ENCODE results near the gene CCDC179.

Gene CCDC179

GRCh38 chr11:22809893-22810292 lies 50.4 kb downstream of the CCDC179 start:
- TF ChIP-seq CSRNP3 (CRISPR knock-in tag; IDR thresholded peaks at IDR 0.05) (no peak), ZFP3 (CRISPR knock-in tag; IDR thresholded peaks at IDR 0.05) (no peak), ZNF70 (CRISPR knock-in tag; IDR thresholded peaks at IDR 0.05) (no peak), POU6F1 (CRISPR knock-in tag; IDR thresholded peaks at IDR 0.05; ENCODE audit: borderline replicate concordance, low read depth) (no peak), TOX (CRISPR knock-in tag; IDR thresholded peaks at IDR 0.05; ENCODE audit: borderline replicate concordance) (no peak), PPARA (CRISPR knock-in tag; IDR thresholded peaks at IDR 0.05; ENCODE audit: borderline replicate concordance) (no peak), GLIS3 (CRISPR knock-in tag; IDR thresholded peaks at IDR 0.05) (no peak), BACH2 (CRISPR knock-in tag; IDR thresholded peaks at IDR 0.05; ENCODE audit: borderline replicate concordance) (no peak), TSHZ2 (CRISPR knock-in tag; IDR thresholded peaks at IDR 0.05) (no peak), SNAI2 (CRISPR knock-in tag; IDR thresholded peaks at IDR 0.05) (no peak), PATZ1 (CRISPR knock-in tag; IDR thresholded peaks at IDR 0.05; ENCODE audit: borderline replicate concordance) (no peak)
- ATAC-seq, result no peak

- no peak for ATAC-seq
These were observed 51.6 kb downstream of the CCDC179 start for GRCh38 chr11:22808571-22809197.

More at GRCh38 chr11:22808571-22809197, 51.6 kb downstream of the CCDC179 start:
- TF ChIP-seq POU6F1 (CRISPR knock-in tag; IDR thresholded peaks at IDR 0.05; ENCODE audit: borderline replicate concordance, low read depth), result no peak
- no peak for TF ChIP-seq OSR1 (CRISPR knock-in tag; IDR thresholded peaks at IDR 0.05)
- no peak for TF ChIP-seq ZNF70 (CRISPR knock-in tag; IDR thresholded peaks at IDR 0.05)
- TF ChIP-seq ZC3H10 (CRISPR knock-in tag; IDR thresholded peaks at IDR 0.05), result no peak
- TF ChIP-seq CSDC2 (CRISPR knock-in tag; IDR thresholded peaks at IDR 0.05), result no peak
- no peak for TF ChIP-seq TSHZ2 (CRISPR knock-in tag; IDR thresholded peaks at IDR 0.05)
- TF ChIP-seq ARNTL (CRISPR knock-in tag; IDR thresholded peaks at IDR 0.05; ENCODE audit: borderline replicate concordance, low read depth), result no peak
- no peak for TF ChIP-seq TCF4 (CRISPR knock-in tag; IDR thresholded peaks at IDR 0.05; ENCODE audit: borderline replicate concordance)
- no peak for TF ChIP-seq TOX (CRISPR knock-in tag; IDR thresholded peaks at IDR 0.05; ENCODE audit: borderline replicate concordance)
- no peak for TF ChIP-seq RARB (CRISPR knock-in tag; IDR thresholded peaks at IDR 0.05)

Measured in SK-N-SH treated with all-trans-retinoic acid at 6 μM for 48 hours (cell line).